ENCODE results near the gene WNT9A. TPM values are rescaled to one million over a fixed set of nuclear protein-coding genes. Genes with fewer than 3 reads are reported as not detected.
A peak's percentile ranks its signal among the peaks of the same experiment; 100 is the strongest.

Gene WNT9A
- total and polyA plus RNA-seq, 9 of the 15 experiments (the other 6 are each of a cell fraction or from before 2014, with no cell fraction given), result 0.04 to 0.17 (median 0.10) TPM; not detected in 4

GRCh38 chr1:227901906-227902640, 45.7 kb downstream of the WNT9A start (continued):
- TF ChIP-seq FOXK2 (conservative IDR thresholded peaks at IDR 0.05 in 1 of 2, IDR thresholded peaks at IDR 0.05 in 1 of 2; ENCODE audit: low read depth in 2 of 2) (0 out of 4 replicates have a peak, but pooled peaks of 1 of the 2 experiments have one; percentile 23), HDGF (IDR thresholded peaks at IDR 0.05) (0 out of 2 replicates have a peak, but pooled peaks have one; percentile 40), HLTF (IDR thresholded peaks at IDR 0.05) (0 out of 2 replicates have a peak, but pooled peaks have one; percentile 53), SMARCE1 (IDR thresholded peaks at IDR 0.05) (0 out of 2 replicates have a peak, but pooled peaks have one; percentile 34), CC2D1A (IDR thresholded peaks at IDR 0.05) (0 out of 2 replicates have a peak, but pooled peaks have one; percentile 14), SMARCA5 (IDR thresholded peaks at IDR 0.05) (peak; percentile 85), ERF (CRISPR knock-in tag; IDR thresholded peaks at IDR 0.05) (no peak), HDAC2 (IDR thresholded peaks at IDR 0.05) (0 out of 2 replicates have a peak, but pooled peaks have one; percentile 17), OTX1 (CRISPR knock-in tag; IDR thresholded peaks at IDR 0.05) (peak; percentile 86), THRB (CRISPR knock-in tag; conservative IDR thresholded peaks at IDR 0.05) (0 out of 2 replicates have a peak, but pooled peaks have one; percentile 13), NBN (IDR thresholded peaks at IDR 0.05; ENCODE audit: low read depth) (0 out of 2 replicates have a peak, but pooled peaks have one; percentile 46), BCOR (IDR thresholded peaks at IDR 0.05) (0 out of 2 replicates have a peak, but pooled peaks have one; percentile 24), ETV1 (tag; conservative IDR thresholded peaks at IDR 0.05; ENCODE audit: low read depth) (no peak), MCM3 (IDR thresholded peaks at IDR 0.05) (peak; percentile 80), HMGN3 (IDR thresholded peaks at IDR 0.05; ENCODE audit: borderline replicate concordance, extremely low read depth, insufficient read length, low read depth, low read length) (no peak)
- TF ChIP-seq, protein P1, sequence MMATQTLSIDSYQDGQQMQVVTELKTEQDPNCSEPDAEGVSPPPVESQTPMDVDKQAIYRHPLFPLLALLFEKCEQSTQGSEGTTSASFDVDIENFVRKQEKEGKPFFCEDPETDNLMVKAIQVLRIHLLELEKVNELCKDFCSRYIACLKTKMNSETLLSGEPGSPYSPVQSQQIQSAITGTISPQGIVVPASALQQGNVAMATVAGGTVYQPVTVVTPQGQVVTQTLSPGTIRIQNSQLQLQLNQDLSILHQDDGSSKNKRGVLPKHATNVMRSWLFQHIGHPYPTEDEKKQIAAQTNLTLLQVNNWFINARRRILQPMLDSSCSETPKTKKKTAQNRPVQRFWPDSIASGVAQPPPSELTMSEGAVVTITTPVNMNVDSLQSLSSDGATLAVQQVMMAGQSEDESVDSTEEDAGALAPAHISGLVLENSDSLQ (IDR thresholded peaks at IDR 0.05), result peak; percentile 22; the same call in 1 of the 2 replicates
- TF ChIP-seq, protein P2, sequence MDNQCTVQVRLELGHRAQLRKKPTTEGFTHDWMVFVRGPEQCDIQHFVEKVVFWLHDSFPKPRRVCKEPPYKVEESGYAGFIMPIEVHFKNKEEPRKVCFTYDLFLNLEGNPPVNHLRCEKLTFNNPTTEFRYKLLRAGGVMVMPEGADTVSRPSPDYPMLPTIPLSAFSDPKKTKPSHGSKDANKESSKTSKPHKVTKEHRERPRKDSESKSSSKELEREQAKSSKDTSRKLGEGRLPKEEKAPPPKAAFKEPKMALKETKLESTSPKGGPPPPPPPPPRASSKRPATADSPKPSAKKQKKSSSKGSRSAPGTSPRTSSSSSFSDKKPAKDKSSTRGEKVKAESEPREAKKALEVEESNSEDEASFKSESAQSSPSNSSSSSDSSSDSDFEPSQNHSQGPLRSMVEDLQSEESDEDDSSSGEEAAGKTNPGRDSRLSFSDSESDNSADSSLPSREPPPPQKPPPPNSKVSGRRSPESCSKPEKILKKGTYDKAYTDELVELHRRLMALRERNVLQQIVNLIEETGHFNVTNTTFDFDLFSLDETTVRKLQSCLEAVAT (IDR thresholded peaks at IDR 0.05), result peak; percentile 32 to 65; a peak in 2 of 4 replicates
- TF ChIP-seq, protein P3, sequence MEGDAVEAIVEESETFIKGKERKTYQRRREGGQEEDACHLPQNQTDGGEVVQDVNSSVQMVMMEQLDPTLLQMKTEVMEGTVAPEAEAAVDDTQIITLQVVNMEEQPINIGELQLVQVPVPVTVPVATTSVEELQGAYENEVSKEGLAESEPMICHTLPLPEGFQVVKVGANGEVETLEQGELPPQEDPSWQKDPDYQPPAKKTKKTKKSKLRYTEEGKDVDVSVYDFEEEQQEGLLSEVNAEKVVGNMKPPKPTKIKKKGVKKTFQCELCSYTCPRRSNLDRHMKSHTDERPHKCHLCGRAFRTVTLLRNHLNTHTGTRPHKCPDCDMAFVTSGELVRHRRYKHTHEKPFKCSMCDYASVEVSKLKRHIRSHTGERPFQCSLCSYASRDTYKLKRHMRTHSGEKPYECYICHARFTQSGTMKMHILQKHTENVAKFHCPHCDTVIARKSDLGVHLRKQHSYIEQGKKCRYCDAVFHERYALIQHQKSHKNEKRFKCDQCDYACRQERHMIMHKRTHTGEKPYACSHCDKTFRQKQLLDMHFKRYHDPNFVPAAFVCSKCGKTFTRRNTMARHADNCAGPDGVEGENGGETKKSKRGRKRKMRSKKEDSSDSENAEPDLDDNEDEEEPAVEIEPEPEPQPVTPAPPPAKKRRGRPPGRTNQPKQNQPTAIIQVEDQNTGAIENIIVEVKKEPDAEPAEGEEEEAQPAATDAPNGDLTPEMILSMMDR (IDR thresholded peaks at IDR 0.05 in 2 of 3, conservative IDR thresholded peaks at IDR 0.05 in 1 of 3; ENCODE audit: insufficient read depth in 2 of 3, low read depth in 1 of 3, low read length in 3 of 3), result peak; percentile 46 to 71 (median 58)
